ENCODE results near the gene FURIN.

FURIN gene

DNA sequence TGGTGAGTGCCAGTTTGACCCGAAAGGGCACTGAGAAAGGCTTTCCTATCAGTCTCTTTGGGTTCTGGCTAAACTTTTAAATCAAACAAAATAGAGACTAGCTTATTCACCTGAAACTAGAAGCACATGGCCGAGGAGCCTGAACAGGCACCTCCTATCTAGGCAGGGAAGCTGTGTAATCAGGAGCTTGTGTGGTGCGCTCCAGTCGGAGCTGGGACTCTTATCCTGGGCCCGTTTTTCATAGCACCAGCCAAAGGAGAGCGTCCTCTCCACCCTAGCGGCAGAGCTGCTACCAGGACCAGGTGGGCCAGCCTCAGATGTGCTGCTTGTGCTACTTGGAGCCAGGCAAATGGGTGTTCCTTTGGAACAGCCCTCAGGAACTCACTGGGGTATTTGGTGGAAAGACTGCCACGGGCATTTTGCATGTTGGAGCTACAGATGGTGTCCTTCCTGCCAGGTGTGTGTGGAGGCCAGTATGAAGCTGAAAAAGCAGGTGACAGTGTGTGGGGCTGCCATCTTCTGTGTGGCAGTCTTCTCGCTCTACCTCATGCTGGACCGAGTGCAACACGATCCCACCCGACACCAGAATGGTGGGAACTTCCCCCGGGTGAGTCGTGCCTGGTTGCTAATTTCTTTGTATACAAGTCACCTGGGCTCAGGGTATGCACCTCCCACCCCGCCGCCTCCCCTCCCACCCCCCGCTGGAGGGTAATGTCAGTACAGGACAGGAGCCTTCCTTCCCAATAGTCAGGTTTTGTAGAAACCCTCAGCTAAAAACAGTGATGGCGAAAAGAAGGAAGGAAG, 35.5 kb downstream of the FURIN start:
- peak overlapping the region; percentile 73 for H3K9ac ChIP-seq (ENCODE audit: low read length)
- peak overlapping the region; percentile 77; the same call in 1 of the 2 replicates for H3K27ac ChIP-seq (ENCODE audit: low read length)
- DNase-seq, result peak; percentile 54

DNA sequence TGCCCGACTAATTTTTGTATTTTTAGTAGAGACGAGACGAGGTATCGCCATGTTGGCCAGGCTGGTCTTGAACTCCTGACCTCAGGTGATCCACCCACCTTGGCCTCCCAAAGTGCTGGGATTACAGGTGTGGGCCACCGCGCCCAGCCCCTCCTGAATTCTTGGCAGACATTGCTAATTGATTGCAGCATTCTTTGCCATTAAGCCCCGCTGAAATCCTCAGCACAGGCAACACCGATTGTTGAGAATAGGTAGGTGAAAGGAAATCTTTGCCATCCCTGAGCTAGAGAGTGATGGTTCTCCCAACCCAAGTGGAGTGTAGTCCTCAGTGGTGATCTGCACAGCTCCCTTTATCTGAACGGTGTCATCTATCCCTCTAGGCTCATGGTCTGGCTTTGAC, 36.4 kb downstream of the FURIN start:
- H3K9ac ChIP-seq (ENCODE audit: low read length), result no peak overlapping the region
- H3K27me3 ChIP-seq (replicated peaks; ENCODE audit: insufficient read depth, low read length), result no peaks in the 10 kb centered on the region
- no peak overlapping the region for H3K4me2 ChIP-seq (ENCODE audit: low read depth, low read length)
- DNase-seq, result no peak
- H3F3A ChIP-seq (ENCODE audit: insufficient read depth, low read length), result peaks cover 21% of the 10 kb centered on the region
- H2AFZ ChIP-seq (ENCODE audit: low read length), result no peak overlapping the region
- no peak overlapping the region for H3K4me3 ChIP-seq (ENCODE audit: low read length)
- no peaks in the 10 kb centered on the region for H3K9me3 ChIP-seq (replicated peaks; ENCODE audit: insufficient read depth, low read length)
- 0 out of 2 replicates have a peak, but pooled peaks cover 8% of the 10 kb centered on the region for H3K36me3 ChIP-seq (replicated peaks; ENCODE audit: insufficient read depth, low read length)
- peaks cover 25% of the 10 kb centered on the region for H3K79me2 ChIP-seq (ENCODE audit: low read length)
- no peaks in the 10 kb centered on the region for H3K9me2 ChIP-seq (replicated peaks; ENCODE audit: insufficient read depth, low read length)
- TF ChIP-seq, protein P1, sequence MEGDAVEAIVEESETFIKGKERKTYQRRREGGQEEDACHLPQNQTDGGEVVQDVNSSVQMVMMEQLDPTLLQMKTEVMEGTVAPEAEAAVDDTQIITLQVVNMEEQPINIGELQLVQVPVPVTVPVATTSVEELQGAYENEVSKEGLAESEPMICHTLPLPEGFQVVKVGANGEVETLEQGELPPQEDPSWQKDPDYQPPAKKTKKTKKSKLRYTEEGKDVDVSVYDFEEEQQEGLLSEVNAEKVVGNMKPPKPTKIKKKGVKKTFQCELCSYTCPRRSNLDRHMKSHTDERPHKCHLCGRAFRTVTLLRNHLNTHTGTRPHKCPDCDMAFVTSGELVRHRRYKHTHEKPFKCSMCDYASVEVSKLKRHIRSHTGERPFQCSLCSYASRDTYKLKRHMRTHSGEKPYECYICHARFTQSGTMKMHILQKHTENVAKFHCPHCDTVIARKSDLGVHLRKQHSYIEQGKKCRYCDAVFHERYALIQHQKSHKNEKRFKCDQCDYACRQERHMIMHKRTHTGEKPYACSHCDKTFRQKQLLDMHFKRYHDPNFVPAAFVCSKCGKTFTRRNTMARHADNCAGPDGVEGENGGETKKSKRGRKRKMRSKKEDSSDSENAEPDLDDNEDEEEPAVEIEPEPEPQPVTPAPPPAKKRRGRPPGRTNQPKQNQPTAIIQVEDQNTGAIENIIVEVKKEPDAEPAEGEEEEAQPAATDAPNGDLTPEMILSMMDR (IDR thresholded peaks at IDR 0.05; ENCODE audit: low read length), result no peak
- TF ChIP-seq EZH2 (optimal IDR thresholded peaks at IDR 0.05; ENCODE audit: low read depth, low read length), result no peak
- TF ChIP-seq EZH2phosphoT487 (IDR thresholded peaks at IDR 0.05; ENCODE audit: low read length), result no peak
- H4K20me1 ChIP-seq (ENCODE audit: insufficient read depth, low read length), result no peaks in the 10 kb centered on the region
- no peak overlapping the region for H3K27ac ChIP-seq (ENCODE audit: low read length)
- peaks cover 5% of the 10 kb centered on the region; the same call in 1 of the 2 replicates for H3K4me1 ChIP-seq (ENCODE audit: low read length)

More for the DNA sequence above, 35.5 kb downstream of the FURIN start:
- TF ChIP-seq, protein P1 (IDR thresholded peaks at IDR 0.05; ENCODE audit: low read length), result peak; percentile 35
- TF ChIP-seq EZH2phosphoT487 (IDR thresholded peaks at IDR 0.05; ENCODE audit: low read length), result no peak
- no peaks in the 10 kb centered on the region for H3K9me3 ChIP-seq (replicated peaks; ENCODE audit: insufficient read depth, low read length)
- H3F3A ChIP-seq (ENCODE audit: insufficient read depth, low read length), result peaks cover 21% of the 10 kb centered on the region
- H3K4me3 ChIP-seq (ENCODE audit: low read length), result peak overlapping the region; percentile 87
- H3K79me2 ChIP-seq (ENCODE audit: low read length), result peaks cover 25% of the 10 kb centered on the region
- no peaks in the 10 kb centered on the region for H3K9me2 ChIP-seq (replicated peaks; ENCODE audit: insufficient read depth, low read length)
- no peaks in the 10 kb centered on the region for H4K20me1 ChIP-seq (ENCODE audit: insufficient read depth, low read length)
- 0 out of 2 replicates have a peak, but pooled peaks cover 8% of the 10 kb centered on the region for H3K36me3 ChIP-seq (replicated peaks; ENCODE audit: insufficient read depth, low read length)
- peaks cover 5% of the 10 kb centered on the region; the same call in 1 of the 2 replicates for H3K4me1 ChIP-seq (ENCODE audit: low read length)
- H2AFZ ChIP-seq (ENCODE audit: low read length), result peak overlapping the region; percentile 93
- H3K4me2 ChIP-seq (ENCODE audit: low read depth, low read length), result peak overlapping the region; percentile 99
- no peaks in the 10 kb centered on the region for H3K27me3 ChIP-seq (replicated peaks; ENCODE audit: insufficient read depth, low read length)

DNA sequence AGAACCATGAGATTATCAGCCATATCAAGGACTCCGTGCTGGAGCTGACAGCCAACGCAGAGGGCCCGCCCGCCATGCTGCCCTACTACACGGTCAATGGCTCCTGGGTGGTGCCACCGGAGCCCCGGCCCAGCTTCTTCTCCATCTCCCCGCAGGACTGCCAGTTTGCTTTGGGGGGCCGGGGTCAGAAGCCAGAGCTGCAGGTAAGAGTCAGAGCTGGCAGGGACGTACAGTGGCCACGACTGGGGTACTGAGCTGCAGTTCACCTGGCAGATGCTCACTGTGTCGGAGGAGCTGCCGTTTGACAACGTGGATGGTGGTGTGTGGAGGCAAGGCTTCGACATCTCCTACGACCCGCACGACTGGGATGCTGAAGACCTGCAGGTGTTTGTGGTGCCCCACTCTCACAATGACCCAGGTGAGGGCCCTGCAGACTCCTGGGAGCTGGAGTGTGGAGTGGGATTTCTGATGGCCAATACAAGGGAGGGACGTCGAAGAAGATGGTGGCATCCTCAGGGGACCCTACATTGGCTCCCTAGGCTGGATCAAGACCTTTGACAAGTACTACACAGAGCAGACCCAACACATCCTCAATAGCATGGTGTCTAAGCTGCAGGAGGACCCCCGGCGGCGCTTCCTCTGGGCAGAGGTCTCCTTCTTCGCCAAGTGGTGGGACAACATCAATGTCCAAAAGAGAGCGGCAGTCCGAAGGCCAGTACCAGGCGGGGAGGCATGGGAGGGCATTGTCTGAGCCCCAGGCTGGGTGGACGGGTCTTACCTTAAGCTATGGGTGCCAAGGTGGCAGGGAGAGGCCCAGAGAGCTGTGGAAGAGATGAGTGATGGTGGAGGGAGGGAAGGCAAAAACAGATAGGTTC, 37.2 kb downstream of the FURIN start:
- Histone ChIP-seq H3K4me2 (ENCODE audit: low read depth, low read length) (no peak overlapping the region), H3K27me3 (replicated peaks; ENCODE audit: insufficient read depth, low read length) (no peaks in the 10 kb centered on the region), H3K4me3 (ENCODE audit: low read length) (no peak overlapping the region), H3F3A (ENCODE audit: insufficient read depth, low read length) (peaks cover 21% of the 10 kb centered on the region), H3K27ac (ENCODE audit: low read length) (no peak overlapping the region), H3K9me3 (replicated peaks; ENCODE audit: insufficient read depth, low read length) (no peaks in the 10 kb centered on the region), H2AFZ (ENCODE audit: low read length) (no peak overlapping the region), H3K79me2 (ENCODE audit: low read length) (peaks cover 25% of the 10 kb centered on the region), H3K4me1 (ENCODE audit: low read length) (peaks cover 5% of the 10 kb centered on the region; the same call in 1 of the 2 replicates), H3K36me3 (replicated peaks; ENCODE audit: insufficient read depth, low read length) (0 out of 2 replicates have a peak, but pooled peaks cover 8% of the 10 kb centered on the region), H3K9ac (ENCODE audit: low read length) (no peak overlapping the region), H3K9me2 (replicated peaks; ENCODE audit: insufficient read depth, low read length) (no peaks in the 10 kb centered on the region), H4K20me1 (ENCODE audit: insufficient read depth, low read length) (no peaks in the 10 kb centered on the region)
- no peak for TF ChIP-seq EZH2 (optimal IDR thresholded peaks at IDR 0.05; ENCODE audit: low read depth, low read length)
- no peak for TF ChIP-seq EZH2phosphoT487 (IDR thresholded peaks at IDR 0.05; ENCODE audit: low read length)
- TF ChIP-seq, protein P1 (IDR thresholded peaks at IDR 0.05; ENCODE audit: low read length), result no peak
- no peak for DNase-seq

Data from MM.1S (cell line).